ENCODE data around the gene TMED1.

DNA sequence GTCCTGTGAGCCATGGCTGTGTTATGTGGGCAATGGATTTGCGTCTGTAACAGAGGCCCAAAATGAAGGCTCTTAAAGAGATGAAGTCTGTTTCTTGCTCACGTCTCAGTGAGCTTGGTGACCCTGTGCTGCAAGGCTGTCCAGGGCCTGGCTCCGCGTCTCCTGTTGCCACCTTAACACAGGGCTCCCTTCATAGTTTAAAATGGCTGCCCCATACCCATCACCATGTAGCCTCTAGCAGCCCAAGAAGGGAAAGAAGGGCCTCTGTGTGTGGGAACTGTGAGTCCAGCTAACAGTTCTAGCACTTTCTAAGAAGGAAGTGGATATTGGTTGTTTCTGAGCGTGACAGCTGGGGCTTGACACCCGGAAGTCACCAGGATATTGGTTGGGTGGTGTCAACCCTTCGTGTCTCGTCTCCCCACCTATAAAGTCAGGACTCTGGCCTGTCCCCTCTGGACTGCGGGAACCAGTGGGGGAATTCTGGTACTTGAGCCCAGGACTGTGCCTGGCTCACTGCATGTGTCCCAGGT is 20.9 kb downstream of the TMED1 start:
- no peak for TF ChIP-seq POLR2A (IDR thresholded peaks at IDR 0.05)
- TF ChIP-seq, protein P1, sequence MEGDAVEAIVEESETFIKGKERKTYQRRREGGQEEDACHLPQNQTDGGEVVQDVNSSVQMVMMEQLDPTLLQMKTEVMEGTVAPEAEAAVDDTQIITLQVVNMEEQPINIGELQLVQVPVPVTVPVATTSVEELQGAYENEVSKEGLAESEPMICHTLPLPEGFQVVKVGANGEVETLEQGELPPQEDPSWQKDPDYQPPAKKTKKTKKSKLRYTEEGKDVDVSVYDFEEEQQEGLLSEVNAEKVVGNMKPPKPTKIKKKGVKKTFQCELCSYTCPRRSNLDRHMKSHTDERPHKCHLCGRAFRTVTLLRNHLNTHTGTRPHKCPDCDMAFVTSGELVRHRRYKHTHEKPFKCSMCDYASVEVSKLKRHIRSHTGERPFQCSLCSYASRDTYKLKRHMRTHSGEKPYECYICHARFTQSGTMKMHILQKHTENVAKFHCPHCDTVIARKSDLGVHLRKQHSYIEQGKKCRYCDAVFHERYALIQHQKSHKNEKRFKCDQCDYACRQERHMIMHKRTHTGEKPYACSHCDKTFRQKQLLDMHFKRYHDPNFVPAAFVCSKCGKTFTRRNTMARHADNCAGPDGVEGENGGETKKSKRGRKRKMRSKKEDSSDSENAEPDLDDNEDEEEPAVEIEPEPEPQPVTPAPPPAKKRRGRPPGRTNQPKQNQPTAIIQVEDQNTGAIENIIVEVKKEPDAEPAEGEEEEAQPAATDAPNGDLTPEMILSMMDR (IDR thresholded peaks at IDR 0.05) = no peak

All from heart left ventricle (tissue), 13 donors.